OCI-LY1 (cell line): ENCODE measurements around the gene PLXNA3.

Experiments
- CTCF ChIP-seq: fragments of 200-600 bp; sonication (generic), shearing (Covaris generic); IDR thresholded peaks from 2 replicates; pipeline ENCODE4 v1.5.1; 2017; ENCODE audit warnings: mild to moderate bottlenecking, antibody characterized with exemption, low read length, moderate library complexity, mixed read lengths
- EZH2 ChIP-seq: fragments of 200-600 bp; sonication (generic), shearing (Covaris generic); IDR thresholded peaks from 2 replicates; pipeline ENCODE4 v1.8.0; 2017; ENCODE audit warnings: borderline replicate concordance, mixed run types, mild to moderate bottlenecking, antibody characterized with exemption, low read length, moderate library complexity, mixed read lengths

- TF ChIP-seq EZH2 (no peak), CTCF (no peak)
These were observed 15.6 kb downstream of the PLXNA3 start for GRCh38 chrX:154473683-154474082.
